ENCODE results near the gene CTDSPL. TPM values are rescaled to one million over a fixed set of nuclear protein-coding genes. Genes with fewer than 3 reads are reported as not detected.
A peak's percentile ranks its signal among the peaks of the same experiment; 100 is the strongest.

Gene CTDSPL
- total RNA-seq, 4 donors from 2014 or later = 39.8 to 105 (median 56.2) TPM

- no peaks in the 10 kb centered on the region for H3K27me3 ChIP-seq
- in situ Hi-C loops (cut with MboI; ENCODE audit: low pct_ligation_motif_present in 1 of 4, low pct_unique_long_range_greater_than_20kb in 1 of 4, low sequenced_read_pairs in 3 of 4) = no loop called here
- H3K27ac ChIP-seq = peak overlapping the region in 1 of 4 donors; percentile 27
- TF ChIP-seq CTCF (IDR thresholded peaks at IDR 0.05) (no peak), POLR2A (IDR thresholded peaks at IDR 0.05) (no peak), EP300 (IDR thresholded peaks at IDR 0.05; ENCODE audit: low read depth) (no peak), POLR2AphosphoS5 (IDR thresholded peaks at IDR 0.05) (no peak)
- H3K36me3 ChIP-seq = peaks cover 0 to 13% (median 4%) of the 10 kb centered on the region in 4 donors
- no peaks in the 10 kb centered on the region for H3K9me3 ChIP-seq
- peaks cover 0 to 11% (median 2%) of the 10 kb centered on the region in 4 donors for H3K4me1 ChIP-seq
- WGBS, 2 donors (ENCODE audit: low coverage in 1 of 2) = 72 to 95% methylated on average over 5 to 12 of the region's 12 CpGs
- H3K4me3 ChIP-seq = no peak overlapping the region
- intact Hi-C loops (cut with DNase I; ENCODE audit: low total_unique reads) = no loop called here
- no peak for DNase-seq
Measured at GRCh38 chr3:37973246-37974054, 111.8 kb downstream of the CTDSPL start.

DNA sequence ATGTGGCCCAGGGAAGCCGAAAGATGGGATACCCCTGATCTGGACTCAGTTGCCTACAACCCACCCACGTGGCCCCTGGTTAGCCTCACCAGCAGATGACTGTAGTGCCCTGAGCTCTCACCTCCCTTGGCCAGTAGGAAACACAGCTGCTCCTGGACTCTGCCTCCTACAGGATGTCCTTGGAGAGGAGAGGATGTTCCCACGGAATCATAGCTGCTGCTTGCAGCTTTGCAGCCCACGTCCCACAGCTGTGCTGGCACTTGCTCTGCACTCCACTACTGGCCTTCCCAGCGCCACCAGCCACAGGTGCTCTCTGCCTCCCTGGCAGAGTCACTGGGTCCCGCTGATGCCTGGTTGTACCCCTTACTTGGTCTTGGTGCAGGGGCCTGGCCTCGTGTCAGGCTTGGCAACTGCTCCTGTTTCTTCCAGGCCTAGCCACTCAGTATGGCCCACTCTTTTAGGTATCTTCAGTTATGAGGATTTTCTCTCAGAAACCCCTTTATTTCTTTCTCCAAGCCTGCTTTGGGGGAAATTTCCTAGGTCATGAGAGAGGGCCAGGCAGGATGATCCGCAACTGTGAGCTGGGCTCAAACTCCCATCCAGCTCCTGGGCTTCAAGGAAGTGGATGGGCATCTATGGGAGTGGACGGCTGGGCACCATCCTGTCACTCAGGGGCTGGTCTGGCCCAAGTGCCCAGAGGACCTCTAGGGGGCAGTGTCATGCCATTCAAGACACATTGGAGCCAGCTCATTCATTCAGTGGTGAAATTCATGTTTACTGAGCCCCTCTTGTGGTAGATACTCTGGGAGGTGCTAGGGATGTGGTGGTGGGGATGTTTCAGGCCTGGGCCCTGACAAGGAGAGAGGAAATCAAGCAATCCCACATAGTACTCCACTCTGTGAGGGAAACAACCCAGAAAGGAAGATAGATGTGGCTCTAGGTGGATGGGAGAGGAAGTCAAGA is 112.7 kb downstream of the CTDSPL start:
- Histone ChIP-seq H3K36me3 (peaks cover 0 to 13% (median 4%) of the 10 kb centered on the region in 4 donors), H3K27ac (peak overlapping the region in 1 of 4 donors; percentile 47), H3K4me3 (no peak overlapping the region), H3K27me3 (no peaks in the 10 kb centered on the region), H3K4me1 (peaks cover 0 to 11% (median 2%) of the 10 kb centered on the region in 4 donors), H3K9me3 (no peaks in the 10 kb centered on the region)
- DNase-seq = peak; percentile 78
- no peak for TF ChIP-seq POLR2AphosphoS5 (IDR thresholded peaks at IDR 0.05)
- peak; percentile 76 to 87 (median 78) for TF ChIP-seq CTCF (IDR thresholded peaks at IDR 0.05)
- no peak for TF ChIP-seq EP300 (IDR thresholded peaks at IDR 0.05; ENCODE audit: low read depth)
- 53 to 80% methylated on average over 1 to 9 of the region's 9 CpGs for WGBS, 2 donors (ENCODE audit: low coverage in 1 of 2)
- intact Hi-C loops (cut with DNase I; ENCODE audit: low total_unique reads) = no loop called here
- in situ Hi-C loops (cut with MboI; ENCODE audit: low pct_ligation_motif_present in 1 of 4, low pct_unique_long_range_greater_than_20kb in 1 of 4, low sequenced_read_pairs in 3 of 4) = no loop called here

DNA sequence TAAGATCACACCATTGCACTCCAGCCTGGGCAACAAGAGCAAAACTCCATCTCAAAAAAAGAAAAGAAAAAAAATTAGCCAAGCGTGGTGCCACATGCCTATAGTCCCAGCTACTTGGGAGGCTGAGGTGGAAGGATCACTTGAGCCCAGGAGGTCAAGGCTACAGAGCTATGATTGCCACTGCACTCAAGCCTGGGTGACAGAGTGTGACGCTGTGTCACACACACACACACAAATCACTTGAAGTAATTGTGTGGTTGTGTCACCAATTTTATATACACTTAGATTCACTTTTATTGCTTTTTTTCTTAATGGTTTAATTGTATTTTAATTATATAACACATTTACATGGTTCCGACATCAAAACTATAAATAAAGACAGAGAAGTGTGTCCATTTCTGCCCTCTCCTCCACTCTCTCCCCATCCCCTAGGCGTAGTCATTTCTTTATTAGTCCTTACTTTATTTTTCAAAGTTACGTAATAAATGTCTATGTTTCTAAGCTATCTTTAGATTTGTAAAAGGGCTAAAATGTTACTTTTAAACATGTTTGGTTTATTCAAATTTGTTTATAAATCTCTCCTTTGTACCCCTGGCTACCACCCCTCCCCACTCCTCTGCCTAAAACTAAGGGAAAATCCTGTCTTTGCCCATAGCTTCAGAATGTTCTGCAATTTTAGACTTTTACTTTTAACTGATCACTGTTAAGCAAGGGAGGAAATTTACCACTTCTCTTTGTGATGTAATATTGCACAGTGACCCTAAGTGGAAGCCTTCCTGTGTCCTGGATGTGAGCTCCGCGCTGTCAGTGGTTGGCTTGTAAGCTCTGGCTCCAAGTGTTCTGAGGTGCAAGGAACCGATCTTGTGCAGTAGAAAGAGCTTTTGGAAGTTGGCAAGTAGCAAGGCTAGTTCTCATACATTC is 118.1 kb downstream of the CTDSPL start:
- in situ Hi-C loops (cut with MboI; ENCODE audit: low pct_ligation_motif_present in 1 of 4, low pct_unique_long_range_greater_than_20kb in 1 of 4, low sequenced_read_pairs in 3 of 4) (no loop called here), intact Hi-C loops (cut with DNase I; ENCODE audit: low total_unique reads) (no loop called here)
- no peak overlapping the region for H3K27ac ChIP-seq

More for the DNA sequence above, 118.1 kb downstream of the CTDSPL start:
- 87 to 88% methylated on average over 7 to 8 of the region's 8 CpGs for WGBS, 2 donors (ENCODE audit: low coverage in 1 of 2)
- H3K4me1 ChIP-seq = peaks cover 0 to 2% (median 0%) of the 10 kb centered on the region in 4 donors
- no peaks in the 10 kb centered on the region for H3K27me3 ChIP-seq
- DNase-seq = no peak
- H3K4me3 ChIP-seq = no peak overlapping the region
- TF ChIP-seq CTCF (IDR thresholded peaks at IDR 0.05) (no peak), POLR2A (IDR thresholded peaks at IDR 0.05) (no peak), EP300 (IDR thresholded peaks at IDR 0.05; ENCODE audit: low read depth) (no peak), POLR2AphosphoS5 (IDR thresholded peaks at IDR 0.05) (no peak)
- H3K9me3 ChIP-seq = no peaks in the 10 kb centered on the region
- H3K36me3 ChIP-seq = peaks cover 0 to 13% (median 4%) of the 10 kb centered on the region in 4 donors
